GM04504 (cell line): ENCODE data around the gene GIMAP8.
"Not testable (repeated sequence)": the region's sequence is repeated elsewhere in the genome, so short reads cannot be mapped to it uniquely, and the experiment has no call there.

Experiments used
- DNase-seq: peaks from one replicate; pipeline ENCODE4 v3.0.0-alpha.2; 2012; ENCODE audit warnings: low read depth

Gene GIMAP8

GRCh38 chr7:150464962-150465361, 14.5 kb downstream of the GIMAP8 start:
- no peak for DNase-seq

- no peak for DNase-seq
Measured at GRCh38 chr7:150465414-150465813, 15.0 kb downstream of the GIMAP8 start.

- DNase-seq: no peak
Measured at GRCh38 chr7:150466477-150466876, 16.0 kb downstream of the GIMAP8 start.

DNA sequence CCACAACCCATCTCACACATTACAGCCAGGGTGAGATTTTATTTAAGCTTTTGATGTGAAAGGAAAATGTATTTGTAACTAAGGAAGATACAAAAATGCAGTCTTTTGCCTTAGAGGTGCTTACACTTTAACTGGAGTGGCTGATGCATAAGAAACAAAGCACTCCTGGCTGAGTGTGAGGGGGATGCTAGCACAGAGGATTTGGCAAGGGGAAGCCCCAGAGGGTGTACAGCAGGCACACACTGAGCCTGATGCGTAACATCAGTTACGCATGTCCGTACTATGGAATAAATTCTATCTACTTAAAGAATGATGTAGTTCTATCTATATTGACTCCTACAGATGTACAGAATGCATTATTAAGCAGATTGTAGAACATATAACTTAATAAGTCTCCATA, 17.8 kb downstream of the GIMAP8 start:
- DNase-seq: no peak

DNA sequence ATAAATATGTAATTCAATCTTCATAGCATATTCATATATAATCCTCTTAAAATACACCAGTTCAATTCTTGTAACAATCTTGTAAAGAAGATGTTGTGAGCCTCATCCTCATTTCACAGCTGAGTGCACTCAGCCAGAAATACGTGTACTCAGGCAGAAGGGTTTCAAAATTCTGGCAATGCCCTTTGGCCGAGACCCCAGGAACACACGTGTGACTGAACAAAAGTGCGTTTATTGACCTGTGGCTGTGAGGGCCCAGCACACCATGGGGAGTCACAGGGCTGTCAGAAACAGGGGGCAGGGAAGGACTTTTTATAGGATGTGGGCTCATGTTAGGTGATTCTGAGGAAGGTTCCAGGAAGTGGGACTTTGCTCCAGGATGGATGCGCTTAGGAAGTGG, 21.5 kb downstream of the GIMAP8 start:
- DNase-seq: no peak

DNA sequence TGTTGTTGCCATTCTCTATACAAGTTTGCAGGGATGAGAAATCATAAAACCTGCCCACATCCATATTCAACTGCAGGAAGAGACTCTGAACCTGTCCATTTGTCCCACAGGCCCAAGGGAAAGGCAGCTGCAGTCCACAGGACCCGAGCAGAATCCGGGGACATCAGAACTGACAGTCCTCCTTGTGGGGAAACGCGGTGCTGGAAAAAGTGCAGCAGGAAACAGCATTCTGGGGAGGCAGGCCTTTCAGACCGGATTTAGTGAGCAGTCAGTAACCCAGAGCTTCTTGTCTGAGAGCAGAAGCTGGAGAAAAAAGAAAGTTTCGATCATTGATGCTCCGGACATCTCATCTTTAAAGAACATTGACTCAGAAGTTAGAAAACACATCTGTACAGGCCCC, 23.5 kb downstream of the GIMAP8 start:
- no peak for DNase-seq

DNA sequence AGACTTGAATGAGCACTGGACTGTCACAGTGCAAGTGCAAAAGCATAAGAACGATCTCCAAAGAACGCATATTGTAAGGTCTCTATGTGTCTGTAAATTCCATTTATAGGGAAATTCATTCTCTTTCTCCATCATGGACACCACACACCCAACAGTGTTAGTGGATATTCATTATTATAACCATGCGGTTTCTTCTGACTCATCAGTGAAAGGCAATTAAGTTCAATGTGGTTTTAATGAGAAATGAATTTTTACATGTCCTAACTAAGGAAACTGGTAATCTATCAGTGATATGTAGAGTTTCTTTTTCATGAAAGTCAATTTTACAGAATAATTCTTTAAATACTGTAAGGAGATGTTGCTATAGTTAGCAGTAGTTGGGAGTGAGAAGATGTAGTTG, 25.9 kb downstream of the GIMAP8 start:
- no peak for DNase-seq

GRCh38 chr7:150476819-150477631, 26.6 kb downstream of the GIMAP8 start:
- no peak for DNase-seq

GRCh38 chr7:150479023-150479716, 28.7 kb downstream of the GIMAP8 start:
- no peak for DNase-seq

- DNase-seq: no peak
Measured at GRCh38 chr7:150481186-150481920, 30.9 kb downstream of the GIMAP8 start.

DNA sequence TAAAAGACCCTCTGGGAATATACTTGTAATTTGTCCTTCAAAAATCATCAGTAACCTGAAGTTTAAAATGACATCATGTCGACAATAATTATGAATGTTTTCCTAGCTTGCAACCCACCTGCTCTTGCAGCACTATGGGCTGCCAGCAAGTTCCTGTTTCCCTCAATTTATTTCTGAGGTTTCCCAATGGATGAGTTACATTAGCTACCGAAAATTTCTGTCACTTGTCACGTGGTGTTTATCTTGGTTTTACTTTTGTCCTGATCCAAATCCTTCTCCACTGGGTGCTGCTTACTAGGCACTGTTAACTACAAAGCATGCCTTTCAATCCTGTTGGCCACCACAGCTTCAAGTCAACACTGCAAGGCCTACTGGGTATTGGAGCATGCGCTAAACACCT, 31.5 kb downstream of the GIMAP8 start:
- no peak for DNase-seq

DNA sequence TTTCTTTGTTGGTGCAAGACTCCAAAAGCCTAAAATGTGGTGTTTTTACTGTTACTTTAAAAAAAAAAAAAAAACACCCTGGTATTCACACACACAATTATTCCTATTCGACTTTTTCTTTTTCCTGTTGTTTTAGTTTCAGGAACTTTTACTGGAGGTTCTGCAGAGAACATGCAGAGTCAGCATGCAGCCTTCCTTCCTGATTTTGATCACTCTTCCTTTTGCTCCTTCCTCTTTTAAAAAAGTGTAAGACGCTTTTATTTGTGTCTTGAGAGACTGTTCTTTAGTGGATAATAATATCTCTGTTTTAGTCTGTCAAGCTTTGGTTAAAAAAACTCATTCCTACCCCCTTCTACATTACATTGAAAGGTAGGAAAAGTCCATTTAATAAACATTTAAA, 33.1 kb downstream of the GIMAP8 start:
- DNase-seq: not testable (repeated sequence)

GRCh38 chr7:150484071-150484470, 33.6 kb downstream of the GIMAP8 start:
- DNase-seq: not testable (repeated sequence)

GRCh38 chr7:150487625-150488024, 37.2 kb downstream of the GIMAP8 start:
- no peak for DNase-seq

DNA sequence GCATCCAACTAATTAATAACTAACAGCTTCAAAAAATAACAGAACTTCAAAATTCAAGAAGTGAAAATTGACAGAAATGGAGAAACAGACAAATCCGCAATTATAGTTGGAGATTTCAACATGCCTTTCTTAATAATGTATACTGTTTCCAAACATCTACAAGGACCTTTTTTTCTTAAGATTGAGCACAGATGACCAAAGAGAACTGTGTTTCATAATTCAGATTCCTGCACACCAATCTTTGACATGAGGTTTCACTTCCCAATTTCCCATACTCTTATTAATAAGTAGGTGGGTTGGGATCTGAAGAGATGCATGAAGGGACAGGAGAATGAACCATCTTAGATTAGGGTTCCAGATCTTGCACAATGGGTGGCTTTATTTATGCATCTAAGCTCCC, 39.4 kb downstream of the GIMAP8 start:
- no peak for DNase-seq

GRCh38 chr7:150493442-150493841, 43.0 kb downstream of the GIMAP8 start:
- not testable (repeated sequence) for DNase-seq

- no peak for DNase-seq
Measured at GRCh38 chr7:150502519-150502918, 52.1 kb downstream of the GIMAP8 start.

DNA sequence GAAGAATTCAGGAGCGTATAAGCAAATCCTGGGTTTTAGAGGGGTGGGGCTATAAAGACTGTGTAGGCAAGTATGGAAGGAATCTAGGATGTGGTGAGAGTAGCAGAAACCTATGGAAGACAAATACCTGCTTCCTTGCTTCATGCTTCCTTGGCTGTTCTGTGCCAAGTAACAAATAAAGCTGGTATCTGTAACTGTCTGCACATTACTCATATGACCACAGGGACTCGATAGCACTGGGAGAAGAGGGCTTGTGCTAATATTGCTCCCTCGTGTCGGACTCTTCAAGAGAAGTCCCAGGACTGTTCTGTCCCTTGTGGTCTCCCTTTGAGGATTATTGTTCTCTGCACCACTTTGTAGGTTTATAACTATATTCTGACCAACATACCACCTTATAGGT, 52.7 kb downstream of the GIMAP8 start:
- DNase-seq: no peak

- DNase-seq: no peak
Measured at GRCh38 chr7:150503581-150503980, 53.2 kb downstream of the GIMAP8 start.

GRCh38 chr7:150507947-150508602, 57.6 kb downstream of the GIMAP8 start:
- no peak for DNase-seq

GRCh38 chr7:150511048-150511447, 60.6 kb downstream of the GIMAP8 start:
- DNase-seq: no peak

- DNase-seq: no peak
Measured at GRCh38 chr7:150513758-150514157, 63.3 kb downstream of the GIMAP8 start.
